T-helper 1 cell (primary cell): ENCODE results near the gene ADAMTS10.
"Not testable (repeated sequence)": the region's sequence is repeated elsewhere in the genome, so short reads cannot be mapped to it uniquely, and the experiment has no call there.

Experiments used
- DNase-seq, 5 donors: peaks; one replicate each; pipeline ENCODE4 v3.0.0-alpha.2; 2012 to 2020

The ADAMTS10 gene

GRCh38 chr19:8626842-8627241 lies 16.3 kb upstream of the ADAMTS10 start:
- no peak for DNase-seq

DNA sequence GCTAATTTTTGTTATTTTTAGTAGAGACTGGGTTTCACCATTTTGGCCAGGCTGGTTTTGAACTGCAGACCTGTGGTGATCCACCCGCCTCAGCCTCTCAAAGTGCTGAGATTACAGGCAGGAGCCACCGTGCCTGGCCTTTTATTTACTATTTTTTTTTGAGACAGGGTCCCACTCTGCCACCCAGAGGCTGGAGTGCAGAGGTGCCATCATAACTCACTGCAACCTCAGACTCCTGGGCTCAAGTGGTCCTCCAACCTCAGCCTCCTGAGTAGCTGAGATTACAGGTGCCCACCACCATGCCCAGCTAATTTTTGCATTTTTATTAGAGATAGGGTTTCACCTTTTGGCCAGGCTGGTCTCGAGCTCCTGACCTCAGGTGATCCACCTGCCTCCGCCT lies 12.4 kb upstream of the ADAMTS10 start:
- DNase-seq, result not testable (repeated sequence)

DNA sequence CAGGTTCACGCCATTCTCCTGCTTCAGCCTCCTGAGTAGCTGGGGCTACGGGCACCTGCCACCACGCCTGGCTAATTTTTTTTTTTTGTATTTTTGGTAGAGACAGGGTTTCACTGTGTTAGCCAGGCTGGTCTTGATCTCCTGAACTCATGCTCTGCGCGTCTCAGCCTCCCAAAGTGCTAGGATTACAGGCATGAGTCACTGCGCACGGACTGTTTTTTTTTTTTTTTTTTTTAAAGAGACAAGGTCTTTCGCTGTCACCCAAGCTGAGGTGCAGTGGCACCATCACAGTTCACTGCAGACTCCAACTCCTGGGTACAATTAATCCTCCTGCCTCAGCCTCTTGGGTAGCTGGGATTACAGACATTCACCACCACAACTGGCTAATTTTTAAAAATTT lies 8.2 kb upstream of the ADAMTS10 start:
- no peak for DNase-seq

DNA sequence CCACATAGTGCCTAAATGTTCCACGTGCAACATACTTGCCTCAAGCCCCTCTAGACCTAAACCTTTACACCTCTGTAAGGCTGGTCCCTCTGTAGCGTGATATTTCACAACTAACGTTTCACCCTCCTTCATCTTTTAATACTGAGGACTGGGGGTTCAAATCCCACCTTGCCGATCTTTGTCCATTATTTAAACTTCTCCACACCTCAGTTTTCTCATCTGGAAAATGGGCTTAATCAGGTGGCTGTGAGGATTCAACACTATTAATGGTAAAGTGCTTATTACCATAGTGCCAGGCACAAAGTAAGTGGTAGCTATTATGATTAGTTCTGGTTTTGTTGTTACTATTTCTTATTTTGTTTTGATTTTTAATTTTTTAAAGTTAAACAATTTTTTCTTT lies 7.5 kb upstream of the ADAMTS10 start:
- DNase-seq, result no peak

DNA sequence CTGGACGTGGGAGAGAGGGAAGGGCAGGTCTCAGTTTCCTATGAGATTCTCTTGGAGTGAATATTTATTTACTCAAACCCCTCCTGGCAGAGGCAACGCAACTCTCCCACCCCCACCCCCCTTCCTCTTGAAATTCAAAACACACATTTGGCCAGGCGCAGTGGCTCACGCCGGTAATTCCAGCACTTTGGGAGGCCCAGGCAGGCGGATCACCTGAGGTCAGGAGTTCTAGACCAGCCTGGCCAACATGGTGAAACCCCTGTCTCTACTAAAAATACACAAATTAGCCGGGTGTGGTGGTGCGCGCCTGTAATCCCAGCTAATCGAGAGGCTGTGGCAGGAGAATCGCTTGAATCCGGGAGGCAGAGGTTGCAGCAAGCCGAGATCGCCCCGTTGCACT lies 6.8 kb upstream of the ADAMTS10 start:
- DNase-seq, result not testable (repeated sequence)

GRCh38 chr19:8616861-8617260 lies 6.3 kb upstream of the ADAMTS10 start:
- no peak for DNase-seq

DNA sequence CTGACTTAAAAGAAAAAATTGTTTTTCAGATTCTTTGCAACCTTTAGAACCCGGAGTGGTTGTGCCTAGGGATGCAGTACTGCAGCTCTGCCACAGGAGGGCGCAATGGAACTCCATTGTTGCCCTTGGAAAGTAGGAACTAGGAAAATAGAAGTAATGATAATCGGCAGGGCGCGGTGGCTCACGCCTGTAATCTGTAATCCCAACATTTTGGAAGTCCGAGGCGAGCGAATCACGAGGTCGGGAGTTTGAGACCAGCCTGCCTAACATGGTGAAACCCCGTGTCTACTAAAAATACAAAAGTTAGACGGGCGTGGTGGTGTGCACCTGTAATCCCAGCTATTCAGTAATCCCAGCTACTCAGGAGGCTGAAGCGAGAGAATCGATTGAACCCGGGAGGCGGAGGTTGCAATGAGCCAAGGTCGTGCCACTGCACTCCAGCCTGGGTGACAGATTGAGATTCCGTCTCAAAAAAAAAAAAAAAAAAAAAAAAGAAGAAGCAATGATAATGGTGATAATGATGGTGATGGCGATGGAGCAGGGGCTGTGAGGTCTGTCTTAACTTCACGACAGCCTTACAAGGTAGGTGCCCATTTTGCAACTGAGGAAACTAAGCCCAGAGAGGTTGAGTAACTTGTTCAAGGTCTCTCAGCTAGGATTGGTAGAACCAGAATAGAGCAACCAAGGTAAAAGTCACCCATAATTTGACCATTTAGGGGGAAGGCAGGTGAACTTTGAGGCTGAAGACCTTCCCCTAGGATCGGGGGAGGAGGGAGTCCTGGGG lies 5.5 kb upstream of the ADAMTS10 start:
- DNase-seq, result peak in 4 of 5 donors; percentile 44 to 51 (median 46)

DNA sequence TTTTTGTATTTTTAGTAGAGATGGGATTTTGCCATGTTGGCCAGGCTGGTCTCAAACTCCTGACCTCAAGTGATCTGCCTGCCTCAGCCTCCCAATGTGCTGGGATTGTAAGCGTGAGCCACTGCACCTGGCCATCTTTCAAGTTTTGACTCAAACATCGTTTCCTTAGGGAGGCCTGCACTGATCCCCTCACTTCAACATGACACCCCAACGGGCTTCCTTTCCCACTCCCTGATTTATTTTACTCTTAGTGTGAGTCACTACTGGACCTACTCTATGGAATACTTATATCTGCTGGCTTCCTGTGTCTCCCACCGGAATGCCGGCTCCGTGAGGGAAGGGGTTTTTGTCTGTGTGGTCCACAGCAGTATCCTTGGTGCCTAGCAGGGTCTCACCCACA lies 4.5 kb upstream of the ADAMTS10 start:
- DNase-seq, result no peak

DNA sequence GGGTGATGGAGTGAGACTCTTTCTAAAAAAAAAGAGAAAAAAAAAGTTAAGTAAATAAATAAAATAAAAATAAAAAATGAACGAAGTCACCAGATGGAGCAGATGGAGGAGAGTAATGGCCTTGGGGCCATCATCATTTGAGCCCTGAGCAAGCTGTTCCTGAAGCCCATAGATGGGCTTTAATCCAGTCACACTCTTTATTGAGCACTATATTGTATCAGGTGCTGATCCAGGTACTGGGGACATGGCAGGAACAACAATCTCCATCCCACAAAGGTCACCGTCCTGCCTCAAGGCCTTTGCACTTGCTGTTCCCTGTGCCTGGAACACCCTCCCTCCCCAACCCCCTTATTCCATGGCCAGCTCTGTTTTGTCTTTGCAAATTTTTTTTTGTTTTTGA lies 3.9 kb upstream of the ADAMTS10 start:
- no peak for DNase-seq

DNA sequence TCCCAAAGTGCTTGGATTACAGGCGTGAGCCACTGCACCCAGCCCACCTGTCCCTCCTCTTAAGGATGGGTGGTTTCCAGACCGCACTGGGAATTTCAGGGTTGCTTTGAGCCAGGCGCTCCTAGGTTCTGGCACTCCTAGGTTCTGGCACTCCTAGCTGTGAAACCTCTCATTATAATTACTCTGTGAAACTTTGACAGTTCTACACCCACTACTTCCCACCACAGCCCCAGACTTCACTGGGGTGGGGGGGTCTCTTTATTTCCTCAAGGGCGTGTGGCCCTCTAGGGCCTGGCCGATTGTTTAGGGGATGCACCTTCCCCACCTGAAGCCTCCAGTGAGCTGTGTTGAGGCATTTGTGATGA lies 2.3 kb upstream of the ADAMTS10 start:
- DNase-seq, result no peak

DNA sequence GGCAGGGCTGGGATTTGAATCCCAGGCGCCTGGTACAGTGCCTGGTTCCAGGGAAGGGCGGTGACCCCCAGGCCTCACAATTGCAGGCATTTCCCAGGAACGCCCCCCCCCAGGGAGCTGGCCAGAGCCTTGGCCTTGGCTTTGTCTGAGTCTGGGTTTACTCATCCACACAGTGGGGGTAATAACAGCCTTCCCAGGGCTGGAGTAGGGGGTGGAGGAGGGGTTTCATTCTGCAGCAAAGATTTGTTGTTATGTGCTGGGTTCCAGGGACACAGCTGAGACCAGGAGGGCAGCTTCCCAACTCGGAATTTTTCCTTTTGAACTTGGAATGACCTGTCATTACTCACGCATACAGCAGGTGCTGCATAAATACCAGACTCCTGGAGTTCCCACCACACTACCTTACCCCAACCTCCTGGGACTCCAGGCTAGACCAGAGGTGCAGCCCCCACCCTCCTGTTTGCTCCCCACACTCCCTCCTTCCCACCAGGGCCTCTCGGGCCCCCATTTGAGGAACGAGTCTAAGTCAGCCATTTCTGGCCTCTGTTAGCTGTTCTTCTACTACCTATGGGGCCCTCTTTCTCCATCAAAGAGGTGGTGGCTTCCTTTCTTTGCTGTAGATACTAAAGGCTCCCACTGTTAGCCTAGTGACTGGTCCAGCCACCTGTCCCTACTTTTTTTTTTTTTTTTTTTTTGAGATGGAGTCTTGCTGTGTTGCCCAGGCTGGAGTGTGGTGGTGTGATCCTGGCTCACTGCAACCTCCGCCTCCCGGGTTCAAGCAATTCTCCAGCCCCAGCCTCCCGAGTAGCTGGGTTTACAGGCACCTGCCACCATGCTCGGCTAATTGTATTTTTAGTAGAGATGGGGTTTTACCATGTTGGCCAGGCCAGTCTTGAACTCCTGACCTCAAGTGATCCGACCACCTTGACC lies 1.6 kb upstream of the ADAMTS10 start:
- DNase-seq, result no peak

DNA sequence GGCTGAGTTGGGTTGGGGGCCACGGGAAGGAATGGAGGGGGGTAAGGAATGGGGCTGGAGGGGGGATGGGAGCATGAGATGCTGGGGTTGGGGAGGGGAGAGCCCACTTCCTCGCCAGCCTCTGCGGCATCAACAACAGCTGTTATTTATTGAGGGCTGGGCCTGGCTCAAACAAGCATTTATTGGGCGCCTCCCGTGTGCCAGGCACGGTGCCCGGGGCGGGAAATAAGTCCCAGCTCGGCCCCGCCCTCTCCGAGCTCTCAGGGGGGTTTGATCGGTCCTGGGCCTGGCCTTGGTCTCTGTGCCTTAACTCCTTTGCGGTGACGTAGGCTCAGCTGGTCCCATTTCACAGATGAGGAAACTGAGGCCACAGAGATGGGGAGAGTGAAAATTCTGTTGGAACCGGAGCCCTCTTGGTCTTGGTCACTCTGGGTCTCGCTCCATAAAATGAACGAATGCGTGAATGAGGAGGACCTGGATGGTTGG lies 919 bp upstream of the ADAMTS10 start:
- DNase-seq, result no peak

DNA sequence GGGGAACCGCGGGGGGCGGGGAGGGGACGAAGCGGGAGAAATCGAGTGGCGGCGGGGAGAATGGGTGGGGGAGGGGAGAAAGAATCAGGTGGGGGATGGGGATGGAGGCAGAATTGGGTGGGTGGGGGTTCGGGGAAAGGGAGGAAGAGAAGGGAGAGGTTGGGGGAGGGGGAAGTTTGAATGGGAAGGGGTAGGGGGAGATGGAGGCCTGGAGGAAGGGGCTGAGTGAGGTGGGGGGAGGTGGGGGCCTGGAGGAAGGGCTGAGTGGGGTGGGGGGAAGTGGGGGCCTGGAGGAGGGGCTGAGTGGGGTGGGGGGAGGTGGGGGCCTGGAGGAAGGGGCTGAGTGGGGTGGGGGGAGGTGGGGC lies 403 bp upstream of the ADAMTS10 start:
- DNase-seq, result no peak

GRCh38 chr19:8609279-8610040 lies 1.1 kb downstream of the ADAMTS10 start:
- DNase-seq, result no peak

- no peak for DNase-seq
Observed at GRCh38 chr19:8608941-8609278, 1.6 kb downstream of the ADAMTS10 start.

GRCh38 chr19:8607386-8607785 lies 3.1 kb downstream of the ADAMTS10 start:
- no peak for DNase-seq

- no peak for DNase-seq
Observed at GRCh38 chr19:8605514-8605913, 5.0 kb downstream of the ADAMTS10 start.

GRCh38 chr19:8601796-8602195 lies 8.7 kb downstream of the ADAMTS10 start:
- DNase-seq, result no peak

DNA sequence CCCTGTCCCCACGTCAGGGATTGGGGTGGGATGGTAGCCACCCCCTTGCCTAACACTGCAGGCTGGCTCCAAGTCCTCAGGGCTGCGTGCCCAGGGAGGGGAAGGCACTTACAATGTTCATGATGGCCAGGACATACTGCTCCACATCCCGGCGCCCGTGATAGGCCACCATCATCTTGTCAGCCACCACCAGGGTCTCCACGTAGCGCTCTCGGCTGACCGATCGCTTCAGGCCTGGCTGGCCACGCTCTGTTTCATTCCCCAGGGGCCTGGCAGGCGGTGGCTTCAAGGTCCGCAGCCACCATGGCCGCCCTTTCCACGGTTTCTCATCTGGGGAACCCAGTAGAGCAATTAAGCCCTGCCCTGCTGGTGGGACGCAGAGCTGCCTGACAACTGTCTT lies 9.7 kb downstream of the ADAMTS10 start:
- no peak for DNase-seq

DNA sequence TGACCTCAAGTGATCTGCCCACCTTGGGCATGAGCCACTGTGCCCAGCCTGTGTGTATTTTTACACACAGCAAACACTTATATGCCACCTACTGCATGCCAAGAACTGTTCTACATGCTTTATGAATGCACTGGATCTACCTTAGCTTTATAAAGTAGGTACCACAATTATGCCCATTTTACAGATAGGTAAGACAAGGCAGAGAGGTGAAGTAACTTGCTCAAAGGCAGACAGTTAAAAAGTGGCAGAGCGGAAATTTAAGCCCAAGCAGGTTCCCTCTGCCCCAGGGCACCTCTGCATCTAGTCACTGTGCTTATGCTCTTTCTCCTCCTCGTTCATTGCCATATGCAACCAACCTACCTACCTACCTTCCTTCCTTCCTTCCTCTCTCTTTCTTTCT lies 10.5 kb downstream of the ADAMTS10 start:
- DNase-seq, result no peak

DNA sequence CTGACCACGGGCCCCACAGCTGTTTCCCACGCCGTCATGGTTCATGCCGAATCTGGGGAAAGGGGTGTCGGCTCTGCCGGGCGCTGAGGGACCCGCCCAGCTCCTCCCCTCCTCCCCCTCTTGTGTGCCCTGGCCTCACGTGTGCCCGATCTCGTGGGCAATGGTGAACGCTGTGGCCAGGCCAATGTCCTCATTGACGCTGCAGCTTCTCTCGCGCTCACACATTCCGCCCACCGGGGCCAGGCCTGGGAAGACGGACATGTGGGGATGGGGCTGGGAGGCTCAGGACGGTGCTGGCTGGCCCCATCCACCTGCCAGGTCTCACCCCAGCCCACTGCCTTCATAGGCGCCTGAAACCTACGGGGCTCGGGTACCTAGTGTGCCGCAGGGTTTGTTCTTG lies 14.3 kb downstream of the ADAMTS10 start:
- DNase-seq, result no peak

GRCh38 chr19:8595651-8596050 lies 14.9 kb downstream of the ADAMTS10 start:
- DNase-seq, result no peak

GRCh38 chr19:8593931-8594330 lies 16.6 kb downstream of the ADAMTS10 start:
- no peak for DNase-seq
